ENCODE measurements around the gene TTC22. TPM values are rescaled to one million over a fixed set of nuclear protein-coding genes. Genes with fewer than 3 reads are reported as not detected.

The TTC22 gene
- total RNA-seq, 1 donor from 2014 or later = 7.4 TPM

DNA sequence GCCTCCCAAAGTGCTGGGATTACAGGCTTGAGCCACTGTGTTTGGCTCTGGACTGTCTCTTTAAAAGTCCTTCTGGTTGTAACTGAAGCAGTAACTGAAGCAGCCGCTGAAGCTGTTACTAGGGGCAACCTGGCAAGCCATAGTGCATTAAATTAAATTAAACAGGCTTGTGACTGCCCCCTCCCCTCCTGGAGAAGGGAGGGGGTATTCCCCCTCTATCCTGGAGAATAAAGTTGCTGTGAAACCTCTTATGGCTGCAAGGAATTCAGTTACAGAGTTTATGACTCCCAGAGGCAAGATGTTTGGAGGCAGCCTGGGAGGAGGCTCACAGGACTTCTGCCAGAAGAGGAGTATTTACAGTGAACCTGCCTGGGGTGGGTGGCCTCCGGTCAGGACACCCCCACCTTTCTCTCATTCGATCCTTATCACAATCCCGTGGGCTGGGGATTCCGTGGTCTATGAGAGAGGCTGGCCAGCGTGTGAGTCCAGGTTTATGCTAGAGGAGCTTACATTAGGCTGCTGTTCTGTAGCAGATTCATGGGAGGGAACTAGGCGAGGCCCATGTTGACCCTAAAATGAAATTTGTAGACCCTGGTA is 8.3 kb downstream of the TTC22 start:
- FAIRE-seq (no peak), DNase-seq (ENCODE audit: low read depth) (no peak)
- no peaks in the 10 kb centered on the region for H3K36me3 ChIP-seq (ENCODE audit: control insufficient read depth, insufficient read depth, low read length)
- no peak overlapping the region for H3K4me3 ChIP-seq (ENCODE audit: low read depth, low read length)
- no peaks in the 10 kb centered on the region for H3K27me3 ChIP-seq (ENCODE audit: control insufficient read depth, insufficient read depth, low read length)
- TF ChIP-seq, protein P1, sequence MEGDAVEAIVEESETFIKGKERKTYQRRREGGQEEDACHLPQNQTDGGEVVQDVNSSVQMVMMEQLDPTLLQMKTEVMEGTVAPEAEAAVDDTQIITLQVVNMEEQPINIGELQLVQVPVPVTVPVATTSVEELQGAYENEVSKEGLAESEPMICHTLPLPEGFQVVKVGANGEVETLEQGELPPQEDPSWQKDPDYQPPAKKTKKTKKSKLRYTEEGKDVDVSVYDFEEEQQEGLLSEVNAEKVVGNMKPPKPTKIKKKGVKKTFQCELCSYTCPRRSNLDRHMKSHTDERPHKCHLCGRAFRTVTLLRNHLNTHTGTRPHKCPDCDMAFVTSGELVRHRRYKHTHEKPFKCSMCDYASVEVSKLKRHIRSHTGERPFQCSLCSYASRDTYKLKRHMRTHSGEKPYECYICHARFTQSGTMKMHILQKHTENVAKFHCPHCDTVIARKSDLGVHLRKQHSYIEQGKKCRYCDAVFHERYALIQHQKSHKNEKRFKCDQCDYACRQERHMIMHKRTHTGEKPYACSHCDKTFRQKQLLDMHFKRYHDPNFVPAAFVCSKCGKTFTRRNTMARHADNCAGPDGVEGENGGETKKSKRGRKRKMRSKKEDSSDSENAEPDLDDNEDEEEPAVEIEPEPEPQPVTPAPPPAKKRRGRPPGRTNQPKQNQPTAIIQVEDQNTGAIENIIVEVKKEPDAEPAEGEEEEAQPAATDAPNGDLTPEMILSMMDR (IDR thresholded peaks at IDR 0.05; ENCODE audit: insufficient read depth, low read length, severe bottlenecking) = no peak

DNA sequence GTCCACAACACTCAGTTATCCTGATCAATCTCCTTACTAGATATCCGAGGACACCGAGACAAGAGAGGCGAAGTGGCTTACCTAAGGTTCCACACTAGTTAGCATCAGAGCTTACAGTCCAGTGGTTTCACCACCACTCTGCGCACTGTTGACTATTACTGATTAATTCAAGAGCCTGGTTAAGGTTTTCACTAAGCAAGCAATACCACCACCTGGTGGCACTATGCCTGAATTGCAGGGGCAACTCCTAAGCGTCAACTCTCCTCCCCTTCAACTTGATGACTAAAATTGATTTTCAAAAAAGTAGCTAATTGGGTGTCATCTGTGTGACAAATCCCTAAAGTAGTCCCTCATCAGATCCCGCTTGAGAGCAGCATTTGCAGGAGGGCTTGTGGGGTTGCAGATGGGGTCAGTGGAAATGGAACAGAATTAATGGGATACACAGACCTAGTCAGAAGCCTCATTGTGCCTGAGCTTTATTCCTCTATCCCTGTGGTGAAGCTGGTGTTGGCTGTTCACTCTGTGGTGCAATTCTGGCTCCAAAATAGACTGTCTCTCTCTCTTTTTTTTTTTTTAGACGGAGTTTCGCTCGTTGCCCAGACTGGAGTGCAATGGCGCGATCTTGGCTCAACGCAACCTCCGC is 9.1 kb downstream of the TTC22 start:
- FAIRE-seq = peak; percentile 52
- Histone ChIP-seq H3K4me3 (ENCODE audit: low read depth, low read length) (no peak overlapping the region), H3K27me3 (ENCODE audit: control insufficient read depth, insufficient read depth, low read length) (no peaks in the 10 kb centered on the region), H3K36me3 (ENCODE audit: control insufficient read depth, insufficient read depth, low read length) (no peaks in the 10 kb centered on the region)
- no peak for DNase-seq (ENCODE audit: low read depth)
- TF ChIP-seq, protein P1 (IDR thresholded peaks at IDR 0.05; ENCODE audit: insufficient read depth, low read length, severe bottlenecking) = peak; percentile 56

DNA sequence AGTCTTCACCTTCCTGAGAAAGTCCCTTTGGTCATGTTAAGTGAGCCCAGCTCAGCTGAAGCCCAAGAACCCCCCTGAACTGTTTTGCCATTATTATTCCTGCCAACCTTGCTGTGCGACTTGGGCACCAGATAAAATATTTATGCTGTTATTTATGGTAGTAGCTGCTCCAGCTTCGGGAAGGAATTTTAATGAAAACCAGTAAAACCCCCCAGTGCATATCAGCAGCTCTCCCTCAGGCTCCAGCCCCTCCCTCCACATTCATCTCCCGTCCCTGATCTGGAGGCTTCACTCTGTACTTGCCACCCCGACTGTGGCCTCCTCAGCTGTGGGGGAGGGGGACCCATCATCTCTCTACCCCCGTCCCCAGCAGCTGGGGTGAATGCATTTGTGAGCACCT is 12.7 kb downstream of the TTC22 start:
- peaks cover 1% of the 10 kb centered on the region for H3K36me3 ChIP-seq (ENCODE audit: control insufficient read depth, insufficient read depth, low read length)
- DNase-seq (ENCODE audit: low read depth) (no peak), FAIRE-seq (no peak)
- no peaks in the 10 kb centered on the region for H3K27me3 ChIP-seq (ENCODE audit: control insufficient read depth, insufficient read depth, low read length)
- no peak overlapping the region for H3K4me3 ChIP-seq (ENCODE audit: low read depth, low read length)
- TF ChIP-seq, protein P1 (IDR thresholded peaks at IDR 0.05; ENCODE audit: insufficient read depth, low read length, severe bottlenecking) = no peak

DNA sequence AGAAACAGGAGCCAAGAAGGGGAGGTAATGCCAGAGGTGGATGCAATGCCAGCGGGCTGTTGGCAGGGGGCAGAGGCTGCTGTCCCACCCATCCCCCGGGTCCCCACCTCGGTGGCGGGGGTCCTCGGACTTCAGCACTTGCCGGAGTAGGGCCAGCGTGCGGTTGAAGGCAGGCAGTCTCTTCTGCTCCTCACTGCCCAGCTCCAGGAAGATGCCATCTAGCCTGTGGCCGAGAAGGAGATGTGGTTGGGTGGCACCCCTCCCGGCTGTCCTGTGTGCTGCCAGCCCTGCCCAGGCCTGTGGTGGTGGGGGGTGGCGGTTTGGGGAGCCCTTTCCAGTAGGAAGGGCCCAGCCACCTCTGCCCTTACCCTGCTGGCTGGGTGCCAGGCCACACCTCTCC is 13.5 kb downstream of the TTC22 start:
- DNase-seq (ENCODE audit: low read depth) (no peak), FAIRE-seq (no peak)
- H3K4me3 ChIP-seq (ENCODE audit: low read depth, low read length) = no peak overlapping the region
- TF ChIP-seq, protein P1 (IDR thresholded peaks at IDR 0.05; ENCODE audit: insufficient read depth, low read length, severe bottlenecking) = no peak
- H3K36me3 ChIP-seq (ENCODE audit: control insufficient read depth, insufficient read depth, low read length) = peaks cover 1% of the 10 kb centered on the region
- H3K27me3 ChIP-seq (ENCODE audit: control insufficient read depth, insufficient read depth, low read length) = no peaks in the 10 kb centered on the region

DNA sequence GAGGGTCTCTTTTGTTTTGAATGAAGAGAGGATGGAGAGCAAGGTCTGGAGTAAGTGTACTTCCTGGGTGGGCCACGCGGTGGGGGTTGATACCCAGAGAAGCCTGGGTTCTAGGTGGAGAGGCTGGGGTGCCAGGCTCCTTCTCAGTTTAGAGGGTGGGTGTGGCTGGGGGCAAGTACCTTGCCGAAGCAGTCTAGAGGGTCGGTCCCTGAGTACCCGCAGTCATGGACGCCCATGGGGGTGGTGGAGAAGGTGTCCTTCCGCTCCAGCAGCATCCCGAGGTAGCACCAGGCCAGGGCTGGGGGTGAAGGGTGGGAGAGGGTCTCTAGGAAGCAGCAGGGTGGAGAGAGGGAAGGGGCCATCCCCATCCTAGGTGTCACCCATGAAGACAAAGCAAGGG is 14.3 kb downstream of the TTC22 start:
- FAIRE-seq (no peak), DNase-seq (ENCODE audit: low read depth) (no peak)

More for the DNA sequence above, 14.3 kb downstream of the TTC22 start:
- TF ChIP-seq, protein P1 (IDR thresholded peaks at IDR 0.05; ENCODE audit: insufficient read depth, low read length, severe bottlenecking) = no peak
- H3K4me3 ChIP-seq (ENCODE audit: low read depth, low read length) = no peak overlapping the region
- H3K27me3 ChIP-seq (ENCODE audit: control insufficient read depth, insufficient read depth, low read length) = no peaks in the 10 kb centered on the region
- H3K36me3 ChIP-seq (ENCODE audit: control insufficient read depth, insufficient read depth, low read length) = peaks cover 3% of the 10 kb centered on the region

Measured in bronchial epithelial cell (primary cell).